Stimulated activated CD4-positive, alpha-beta T cell treated with anti-CD3 and anti-CD28 coated beads, Interleukin-4, amount 100 ng/mL, for 4 hours (primary cell): Measurements from ENCODE around the gene OXT.

Experiments used
- DNase-seq, 2 experiments: peaks; one replicate each; pipeline ENCODE4 v3.0.0-alpha.2; 2020

OXT gene

DNA sequence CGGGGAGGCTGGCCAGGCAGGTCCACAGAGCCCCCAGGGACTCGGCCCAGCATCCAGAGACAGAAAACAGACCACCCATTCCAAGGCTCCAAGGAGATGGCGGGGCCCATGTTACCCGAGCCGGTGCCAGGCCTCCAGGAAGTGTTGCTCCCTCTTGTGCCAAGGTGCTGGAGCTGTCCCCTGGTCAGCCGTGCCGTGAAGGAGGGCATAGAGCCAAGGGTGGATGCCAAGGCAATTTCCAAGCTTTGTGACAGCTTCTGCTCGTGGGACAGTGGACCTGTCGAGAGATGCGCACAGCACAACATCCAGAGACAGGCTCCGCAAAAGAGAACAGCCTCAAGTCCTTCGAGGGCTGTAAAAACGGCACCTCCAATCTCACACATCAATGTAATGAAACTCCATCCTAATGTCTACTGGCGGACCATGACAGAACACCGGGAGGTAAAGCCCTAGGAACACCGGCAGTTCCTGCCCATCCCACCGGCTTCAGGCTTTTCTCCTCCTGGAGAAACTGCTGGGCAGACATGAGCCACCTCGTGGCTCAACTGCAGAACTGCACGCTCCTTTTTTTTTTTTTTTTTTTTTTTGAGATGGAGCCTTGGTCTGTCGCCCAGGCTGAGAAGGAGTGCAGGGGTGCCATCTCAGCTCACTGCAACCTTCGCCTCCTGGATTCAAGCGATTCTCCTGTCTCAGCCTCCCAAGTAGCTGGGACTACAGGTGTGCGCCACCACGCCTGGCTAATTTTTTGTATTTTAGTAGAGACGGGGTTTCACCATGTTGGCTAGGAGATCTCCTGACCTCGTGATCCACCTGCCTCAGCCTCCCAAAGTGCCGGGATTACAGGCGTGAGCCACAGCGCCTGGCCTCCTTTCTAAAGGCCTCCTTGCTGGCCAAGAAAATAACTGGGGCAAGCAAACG is 44.0 kb downstream of the OXT start:
- no peak for DNase-seq

DNA sequence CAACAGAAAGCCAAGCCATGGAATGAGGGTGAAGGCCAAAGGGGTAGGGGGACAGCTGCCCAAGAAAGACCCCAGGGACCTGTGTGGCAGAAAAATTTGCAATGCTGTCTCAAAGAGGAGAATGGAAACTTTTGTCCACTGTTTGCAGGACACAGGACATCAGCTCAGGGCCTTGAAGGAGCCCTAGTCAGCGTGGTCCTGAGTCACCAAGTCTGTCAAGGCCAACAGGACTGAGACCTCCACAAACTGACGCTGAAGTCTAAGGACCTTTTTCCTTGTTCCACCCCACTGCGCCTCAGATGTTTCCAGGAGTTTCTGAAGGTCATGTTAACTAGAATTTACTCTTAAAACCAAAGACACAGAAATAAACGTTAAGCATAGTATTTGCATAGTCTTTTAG is 44.9 kb downstream of the OXT start:
- no peak for DNase-seq

DNA sequence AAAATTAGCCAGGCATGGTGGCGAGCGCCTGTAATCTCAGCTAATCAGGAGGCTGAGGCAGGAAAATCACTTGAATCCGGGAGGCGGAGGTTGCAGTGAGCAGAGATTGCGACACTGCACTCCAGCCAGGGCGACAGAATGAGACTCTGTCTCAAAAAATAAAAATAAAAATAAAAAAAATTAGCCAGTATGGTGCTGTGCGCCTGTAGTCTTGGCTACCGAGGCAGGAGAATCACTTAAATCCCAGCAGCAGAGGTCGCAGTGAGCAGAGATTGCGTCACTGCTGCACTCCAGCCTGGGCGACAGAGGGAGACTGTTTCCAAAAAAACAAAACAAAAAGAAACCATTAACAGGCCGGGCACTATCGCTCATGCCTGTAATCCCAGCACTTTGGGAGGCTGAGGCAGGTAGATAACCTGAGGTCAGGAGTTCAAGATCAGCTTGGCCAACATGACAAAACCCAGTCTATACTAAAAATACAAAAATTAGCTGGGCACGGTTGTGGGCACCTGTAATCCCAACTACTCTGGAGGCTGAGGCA is 46.5 kb downstream of the OXT start:
- DNase-seq, result peak; percentile 38 to 53

GRCh38 chr20:3119044-3119443 is 47.6 kb downstream of the OXT start:
- DNase-seq, result no peak

GRCh38 chr20:3121271-3121911 is 50.0 kb downstream of the OXT start:
- no peak for DNase-seq
